ENCODE results near the gene CDC34. TPM values are rescaled to one million over a fixed set of nuclear protein-coding genes. Genes with fewer than 3 reads are reported as not detected.
A peak's percentile ranks its signal among the peaks of the same experiment; 100 is the strongest.

The CDC34 gene
- polyA plus RNA-seq, 2 donors, result 45.2 to 68.7 TPM

GRCh38 chr19:555474-555808, 23.9 kb downstream of the CDC34 start:
- Histone ChIP-seq H3K4me3 (ENCODE audit: low read depth in 1 of 2, low read length in 2 of 2) (no peak overlapping the region), H3K27me3 (ENCODE audit: control insufficient read depth in 1 of 2, insufficient read depth in 2 of 2, low read length in 2 of 2) (no peaks in the 10 kb centered on the region), H3K27ac (ENCODE audit: low read depth in 2 of 2, low read length in 1 of 2) (no peak overlapping the region), H3K4me1 (ENCODE audit: control insufficient read depth in 2 of 2, insufficient read depth in 2 of 2, low read length in 1 of 2) (no peaks in the 10 kb centered on the region), H3K36me3 (ENCODE audit: control insufficient read depth in 2 of 2, insufficient read depth in 2 of 2, low read length in 1 of 2) (no peaks in the 10 kb centered on the region), H3K9me3 (ENCODE audit: control insufficient read depth in 2 of 2, insufficient read depth in 1 of 2, low read depth in 1 of 2, low read length in 1 of 2) (no peaks in the 10 kb centered on the region)
- WGBS, 2 donors, result 89 to 94% methylated on average over 13 to 14 of the region's 14 CpGs

GRCh38 chr19:556611-557382, 25.2 kb downstream of the CDC34 start:
- Histone ChIP-seq H3K4me1 (ENCODE audit: control insufficient read depth in 2 of 2, insufficient read depth in 2 of 2, low read length in 1 of 2) (no peaks in the 10 kb centered on the region), H3K4me3 (ENCODE audit: low read depth in 1 of 2, low read length in 2 of 2) (no peak overlapping the region), H3K27ac (ENCODE audit: low read depth in 2 of 2, low read length in 1 of 2) (no peak overlapping the region), H3K9me3 (ENCODE audit: control insufficient read depth in 2 of 2, insufficient read depth in 1 of 2, low read depth in 1 of 2, low read length in 1 of 2) (no peaks in the 10 kb centered on the region), H3K36me3 (ENCODE audit: control insufficient read depth in 2 of 2, insufficient read depth in 2 of 2, low read length in 1 of 2) (no peaks in the 10 kb centered on the region), H3K27me3 (ENCODE audit: control insufficient read depth in 1 of 2, insufficient read depth in 2 of 2, low read length in 2 of 2) (no peaks in the 10 kb centered on the region)
- 74 to 78% methylated on average over 31 of the region's 31 CpGs for WGBS, 2 donors

- no peaks in the 10 kb centered on the region for H3K9me3 ChIP-seq (ENCODE audit: control insufficient read depth in 2 of 2, insufficient read depth in 1 of 2, low read depth in 1 of 2, low read length in 1 of 2)
- H3K4me1 ChIP-seq (ENCODE audit: control insufficient read depth in 2 of 2, insufficient read depth in 2 of 2, low read length in 1 of 2), result no peaks in the 10 kb centered on the region
- no peak overlapping the region for H3K27ac ChIP-seq (ENCODE audit: low read depth in 2 of 2, low read length in 1 of 2)
- no peaks in the 10 kb centered on the region for H3K36me3 ChIP-seq (ENCODE audit: control insufficient read depth in 2 of 2, insufficient read depth in 2 of 2, low read length in 1 of 2)
- no peaks in the 10 kb centered on the region for H3K27me3 ChIP-seq (ENCODE audit: control insufficient read depth in 1 of 2, insufficient read depth in 2 of 2, low read length in 2 of 2)
- H3K4me3 ChIP-seq (ENCODE audit: low read depth in 1 of 2, low read length in 2 of 2), result no peak overlapping the region
- WGBS, 2 donors, result 49 to 59% methylated on average over 19 to 21 of the region's 21 CpGs
Measured at GRCh38 chr19:558770-559439, 27.3 kb downstream of the CDC34 start.

- no peaks in the 10 kb centered on the region for H3K36me3 ChIP-seq (ENCODE audit: control insufficient read depth in 2 of 2, insufficient read depth in 2 of 2, low read length in 1 of 2)
- no peaks in the 10 kb centered on the region for H3K27me3 ChIP-seq (ENCODE audit: control insufficient read depth in 1 of 2, insufficient read depth in 2 of 2, low read length in 2 of 2)
- no peaks in the 10 kb centered on the region for H3K9me3 ChIP-seq (ENCODE audit: control insufficient read depth in 2 of 2, insufficient read depth in 1 of 2, low read depth in 1 of 2, low read length in 1 of 2)
- no peaks in the 10 kb centered on the region for H3K4me1 ChIP-seq (ENCODE audit: control insufficient read depth in 2 of 2, insufficient read depth in 2 of 2, low read length in 1 of 2)
- H3K4me3 ChIP-seq (ENCODE audit: low read depth in 1 of 2, low read length in 2 of 2), result no peak overlapping the region
- 78 to 83% methylated on average over 12 of the region's 12 CpGs for WGBS, 2 donors
- H3K27ac ChIP-seq (ENCODE audit: low read depth in 2 of 2, low read length in 1 of 2), result no peak overlapping the region
Measured at GRCh38 chr19:560121-560520, 28.6 kb downstream of the CDC34 start.

GRCh38 chr19:566403-566802, 34.8 kb downstream of the CDC34 start:
- Histone ChIP-seq H3K27me3 (ENCODE audit: control insufficient read depth in 1 of 2, insufficient read depth in 2 of 2, low read length in 2 of 2) (no peaks in the 10 kb centered on the region), H3K36me3 (ENCODE audit: control insufficient read depth in 2 of 2, insufficient read depth in 2 of 2, low read length in 1 of 2) (no peaks in the 10 kb centered on the region), H3K4me1 (ENCODE audit: control insufficient read depth in 2 of 2, insufficient read depth in 2 of 2, low read length in 1 of 2) (peaks cover 2 to 3% of the 10 kb centered on the region in 2 donors), H3K4me3 (ENCODE audit: low read depth in 1 of 2, low read length in 2 of 2) (no peak overlapping the region), H3K9me3 (ENCODE audit: control insufficient read depth in 2 of 2, insufficient read depth in 1 of 2, low read depth in 1 of 2, low read length in 1 of 2) (no peaks in the 10 kb centered on the region), H3K27ac (ENCODE audit: low read depth in 2 of 2, low read length in 1 of 2) (no peak overlapping the region)
- 75 to 81% methylated on average over 18 of the region's 19 CpGs for WGBS, 2 donors

- Histone ChIP-seq H3K27ac (ENCODE audit: low read depth in 2 of 2, low read length in 1 of 2) (no peak overlapping the region), H3K36me3 (ENCODE audit: control insufficient read depth in 2 of 2, insufficient read depth in 2 of 2, low read length in 1 of 2) (no peaks in the 10 kb centered on the region), H3K4me3 (ENCODE audit: low read depth in 1 of 2, low read length in 2 of 2) (no peak overlapping the region), H3K27me3 (ENCODE audit: control insufficient read depth in 1 of 2, insufficient read depth in 2 of 2, low read length in 2 of 2) (no peaks in the 10 kb centered on the region), H3K4me1 (ENCODE audit: control insufficient read depth in 2 of 2, insufficient read depth in 2 of 2, low read length in 1 of 2) (peaks cover 2 to 3% of the 10 kb centered on the region in 2 donors), H3K9me3 (ENCODE audit: control insufficient read depth in 2 of 2, insufficient read depth in 1 of 2, low read depth in 1 of 2, low read length in 1 of 2) (no peaks in the 10 kb centered on the region)
- WGBS, 2 donors, result 84 to 85% methylated on average over 16 of the region's 16 CpGs
Measured at GRCh38 chr19:566844-567243, 35.3 kb downstream of the CDC34 start.

- H3K27ac ChIP-seq (ENCODE audit: low read depth in 2 of 2, low read length in 1 of 2), result no peak overlapping the region
- WGBS, 2 donors, result 92% methylated on average over 21 to 22 of the region's 22 CpGs
- no peaks in the 10 kb centered on the region for H3K27me3 ChIP-seq (ENCODE audit: control insufficient read depth in 1 of 2, insufficient read depth in 2 of 2, low read length in 2 of 2)
- H3K4me3 ChIP-seq (ENCODE audit: low read depth in 1 of 2, low read length in 2 of 2), result no peak overlapping the region
- H3K9me3 ChIP-seq (ENCODE audit: control insufficient read depth in 2 of 2, insufficient read depth in 1 of 2, low read depth in 1 of 2, low read length in 1 of 2), result no peaks in the 10 kb centered on the region
- H3K36me3 ChIP-seq (ENCODE audit: control insufficient read depth in 2 of 2, insufficient read depth in 2 of 2, low read length in 1 of 2), result no peaks in the 10 kb centered on the region
- H3K4me1 ChIP-seq (ENCODE audit: control insufficient read depth in 2 of 2, insufficient read depth in 2 of 2, low read length in 1 of 2), result peaks cover 2 to 3% of the 10 kb centered on the region in 2 donors
Measured at GRCh38 chr19:567296-567900, 35.8 kb downstream of the CDC34 start.

- H3K27ac ChIP-seq (ENCODE audit: low read depth in 2 of 2, low read length in 1 of 2), result no peak overlapping the region
- peaks cover 9 to 16% of the 10 kb centered on the region in 2 donors for H3K4me1 ChIP-seq (ENCODE audit: control insufficient read depth in 2 of 2, insufficient read depth in 2 of 2, low read length in 1 of 2)
- H3K36me3 ChIP-seq (ENCODE audit: control insufficient read depth in 2 of 2, insufficient read depth in 2 of 2, low read length in 1 of 2), result no peaks in the 10 kb centered on the region
- H3K27me3 ChIP-seq (ENCODE audit: control insufficient read depth in 1 of 2, insufficient read depth in 2 of 2, low read length in 2 of 2), result no peaks in the 10 kb centered on the region
- WGBS, 2 donors, result 74 to 76% methylated on average over 18 of the region's 25 CpGs
- no peak overlapping the region for H3K4me3 ChIP-seq (ENCODE audit: low read depth in 1 of 2, low read length in 2 of 2)
- no peaks in the 10 kb centered on the region for H3K9me3 ChIP-seq (ENCODE audit: control insufficient read depth in 2 of 2, insufficient read depth in 1 of 2, low read depth in 1 of 2, low read length in 1 of 2)
Measured at GRCh38 chr19:570251-570686, 38.7 kb downstream of the CDC34 start.

- Histone ChIP-seq H3K27me3 (ENCODE audit: control insufficient read depth in 1 of 2, insufficient read depth in 2 of 2, low read length in 2 of 2) (no peaks in the 10 kb centered on the region), H3K9me3 (ENCODE audit: control insufficient read depth in 2 of 2, insufficient read depth in 1 of 2, low read depth in 1 of 2, low read length in 1 of 2) (no peaks in the 10 kb centered on the region), H3K4me3 (ENCODE audit: low read depth in 1 of 2, low read length in 2 of 2) (peak overlapping the region; percentile 27 to 44), H3K27ac (ENCODE audit: low read depth in 2 of 2, low read length in 1 of 2) (peak overlapping the region; percentile 90 to 98), H3K4me1 (ENCODE audit: control insufficient read depth in 2 of 2, insufficient read depth in 2 of 2, low read length in 1 of 2) (peaks cover 16 to 21% of the 10 kb centered on the region in 2 donors), H3K36me3 (ENCODE audit: control insufficient read depth in 2 of 2, insufficient read depth in 2 of 2, low read length in 1 of 2) (no peaks in the 10 kb centered on the region)
- WGBS, 2 donors, result 1 to 3% methylated on average over 42 to 45 of the region's 45 CpGs
Measured at GRCh38 chr19:570937-571565, 39.5 kb downstream of the CDC34 start.
